SK-N-SH (cell line): ENCODE measurements around the gene PHOX2A. TPM values are rescaled to one million over a fixed set of nuclear protein-coding genes. Genes with fewer than 3 reads are reported as not detected.
A peak's percentile ranks its signal among the peaks of the same experiment; 100 is the strongest.

Experiments
- CTCF ChIA-PET: fragments of 300-600, 350-600 bp; formaldehyde crosslinking; extraction: SDS; loops from one replicate; lab custom pipeline; 2021; lab: Yijun Ruan, JAX
- POLR2A ChIA-PET: fragments of 350-600 bp; sonication (Branson Sonifier 250); formaldehyde crosslinking; extraction: SDS; loops from one replicate; lab custom pipeline; 2020; ENCODE audit warnings: antibody characterized with exemption, inconsistent platforms; lab: Yijun Ruan, JAX
- DNase-seq: peaks from one replicate; pipeline ENCODE4 v3.0.0; 2012
- H2AFZ ChIP-seq: fragments of 200-600 bp; sonication (generic); 2 replicates; pipeline ENCODE4 v1.8.1; 2016; ENCODE audit warnings: antibody characterized with exemption, mild to moderate bottlenecking, low read depth
- H3F3A ChIP-seq: fragments of 200-600 bp; sonication (generic); replicated peaks from 2 replicates; pipeline ENCODE3; 2016; ENCODE audit warnings: antibody characterized with exemption, mild to moderate bottlenecking; ENCODE audit not compliant: insufficient read depth
- H3K27ac ChIP-seq, 2 experiments: fragments of 200-500 bp in 1 of 2; fragments of 200-600 bp in 1 of 2; sonication (Bioruptor generic) in 1 of 2; sonication (generic), shearing (Covaris generic) in 1 of 2; 2 replicates each; pipeline versions ENCODE4 v1.5.1 to v1.6.1; 2014 to 2016; ENCODE audit warnings: low read depth in 2 of 2, inconsistent platforms in 1 of 2, low read length in 1 of 2, mild to moderate bottlenecking in 1 of 2, mixed read lengths in 1 of 2
- H3K27me3 ChIP-seq: fragments of 200-600 bp; sonication (generic), shearing (Covaris generic); 2 replicates; pipeline ENCODE4 v1.6.1; 2016; ENCODE audit warnings: mixed run types; ENCODE audit not compliant: insufficient read depth
- H3K36me3 ChIP-seq, 2 experiments: fragments of 200-500 bp in 1 of 2; fragments of 200-600 bp in 1 of 2; sonication (Bioruptor generic) in 1 of 2; sonication (generic) in 1 of 2; replicated peaks in 1 of 2; 2 replicates each; pipeline versions ENCODE3 to v1.5.1; 2014 to 2016; ENCODE audit warnings: low read length in 1 of 2, mild to moderate bottlenecking in 1 of 2; ENCODE audit not compliant: insufficient read depth in 2 of 2, control insufficient read depth in 1 of 2
- H3K4me1 ChIP-seq, 2 experiments: fragments of 200-500 bp in 1 of 2; fragments of 200-600 bp in 1 of 2; sonication (Bioruptor generic) in 1 of 2; sonication (generic), shearing (Covaris generic) in 1 of 2; 2 replicates each; pipeline versions ENCODE4 v1.5.1 to v1.6.1; 2014 to 2016; ENCODE audit warnings: low read depth in 1 of 2, low read length in 1 of 2, mixed run types in 1 of 2; ENCODE audit not compliant: insufficient read depth in 2 of 2, control insufficient read depth in 1 of 2
- H3K4me2 ChIP-seq: fragments of 200-600 bp; sonication (generic), shearing (Covaris generic); 2 replicates; pipeline ENCODE4 v1.6.1; 2017; ENCODE audit warnings: mixed run types
- H3K4me3 ChIP-seq, 2 experiments: fragments of 200-500 bp in 1 of 2; fragments of 200-600 bp in 1 of 2; sonication (Bioruptor generic) in 1 of 2; sonication (generic), shearing (Covaris generic) in 1 of 2; 2 replicates each; pipeline versions ENCODE4 v1.5.1 to v1.8.1; 2014 to 2016; ENCODE audit warnings: low read depth in 2 of 2, inconsistent platforms in 1 of 2, low read length in 1 of 2, mild to moderate bottlenecking in 1 of 2, mixed read lengths in 1 of 2, moderate library complexity in 1 of 2
- H3K79me2 ChIP-seq: fragments of 200-600 bp; sonication (generic); 2 replicates; pipeline ENCODE4 v1.8.1; 2017; ENCODE audit warnings: mild to moderate bottlenecking; ENCODE audit not compliant: insufficient read depth
- H3K9ac ChIP-seq: fragments of 200-600 bp; sonication (generic); 2 replicates; pipeline ENCODE4 v1.6.1; 2017; ENCODE audit warnings: mixed run types
- H3K9me2 ChIP-seq: fragments of 200-600 bp; sonication (generic); 2 replicates; pipeline ENCODE4 v1.6.1; 2017; ENCODE audit warnings: mixed run types
- H3K9me3 ChIP-seq: fragments of 200-600 bp; sonication (generic); 2 replicates; pipeline ENCODE4 v1.6.1; 2017; ENCODE audit warnings: mixed run types, mild to moderate bottlenecking, moderate library complexity
- H4K20me1 ChIP-seq: fragments of 200-600 bp; sonication (generic); 2 replicates; pipeline ENCODE4 v1.6.1; 2017; ENCODE audit warnings: mild to moderate bottlenecking, mixed run types; ENCODE audit not compliant: insufficient read depth
- CHD2 ChIP-seq: fragments of 150-350 bp; IDR thresholded peaks from 2 replicates; pipeline ENCODE4 v1.6.1; 2018; ENCODE audit warnings: low read length; ENCODE audit not compliant: partially characterized antibody
- GABPA ChIP-seq: IDR thresholded peaks from 2 replicates; pipeline ENCODE4 v1.4.0; 2012; ENCODE audit warnings: low read depth, mild to moderate bottlenecking
- IRF3 ChIP-seq: fragments of 150-350 bp; IDR thresholded peaks from 2 replicates; pipeline ENCODE4 v1.6.1; 2016; ENCODE audit warnings: mild to moderate bottlenecking, low read depth, low read length
- NFIC ChIP-seq: IDR thresholded peaks from 2 replicates; pipeline ENCODE4 v1.4.0; 2012; ENCODE audit warnings: borderline replicate concordance
- RCOR1 ChIP-seq: fragments of 150-350 bp; IDR thresholded peaks from 2 replicates; pipeline ENCODE4 v1.6.1; 2017; ENCODE audit warnings: antibody characterized with exemption, low read length
- TCF12 ChIP-seq: IDR thresholded peaks from 2 replicates; pipeline ENCODE4 v1.4.0; 2012
- WGBS: methylation state at CpG from one replicate; pipeline ENCODE4 v1.1.6; 2017; ENCODE audit warnings: low lambda C conversion rate; 5-methylcytosine and 5-hydroxymethylcytosine counted together
- polyA plus RNA-seq, 3 experiments: library from polyadenylated mRNA; depleted of rRNA; stranded (reverse); fragments of >200 nt; gene quantifications; 2 replicates each; pipeline ENCODE4 v1.2.3, GENCODE V29; 2012
- TF ChIP-seq, protein P1 (sequence below): fragments of 150-350 bp; IDR thresholded peaks from 2 replicates; pipeline ENCODE4 v1.6.1; 2017; ENCODE audit warnings: antibody characterized with exemption, low read length, low read depth, borderline replicate concordance
- TF ChIP-seq, protein P2 (sequence below): fragments of 200-600 bp; sonication (generic); IDR thresholded peaks from 2 replicates; pipeline ENCODE4 v1.6.1; 2017; ENCODE audit warnings: antibody characterized with exemption, mild to moderate bottlenecking, moderate library complexity
- TF ChIP-seq, protein P3 (sequence below): IDR thresholded peaks from 2 replicates; pipeline ENCODE4 v1.4.0; 2012; ENCODE audit warnings: low read depth, borderline replicate concordance
- TF ChIP-seq, protein P4 (sequence below): IDR thresholded peaks from 2 replicates; pipeline ENCODE4 v1.6.1; 2012; ENCODE audit warnings: mild to moderate bottlenecking, low read depth, low read length, moderate library complexity

The PHOX2A gene
- polyA plus RNA-seq, 1 of the 3 experiments (the other 2 are of a cell fraction): 75.6 TPM

GRCh38 chr11:72228229-72228843 is 15.6 kb downstream of the PHOX2A start:
- H3K79me2 ChIP-seq: peaks cover 60% of the 10 kb centered on the region
- H3K4me3 ChIP-seq: no peak overlapping the region
- H3F3A ChIP-seq: peaks cover 9% of the 10 kb centered on the region
- no peak for DNase-seq
- H3K27me3 ChIP-seq: no peaks in the 10 kb centered on the region
- CTCF ChIA-PET: interaction anchor here (0.8 to 9.1 kb wide), 8 partner anchors 8 to 206 kb away, joined by 3 to 73 read pairs (median 6); partner anchors contain the start of gene CLPB
- H3K9ac ChIP-seq: no peak overlapping the region
- H3K4me1 ChIP-seq: peaks cover 5 to 28% of the 10 kb centered on the region in 2 experiments; a peak in 3 of 4 replicates
- H3K36me3 ChIP-seq: peaks cover 57 to 66% of the 10 kb centered on the region in 2 experiments
- peak overlapping the region in 1 of 2 experiments; percentile 43; a peak in 1 of 4 replicates for H3K27ac ChIP-seq
- POLR2A ChIA-PET: interaction anchor here (0.9 to 8.7 kb wide), 5 partner anchors 8 to 203 kb away, joined by 3 to 131 read pairs (median 4); no protein-coding TSS in a partner anchor
- H3K9me3 ChIP-seq: no peaks in the 10 kb centered on the region
- TF ChIP-seq, protein P1, sequence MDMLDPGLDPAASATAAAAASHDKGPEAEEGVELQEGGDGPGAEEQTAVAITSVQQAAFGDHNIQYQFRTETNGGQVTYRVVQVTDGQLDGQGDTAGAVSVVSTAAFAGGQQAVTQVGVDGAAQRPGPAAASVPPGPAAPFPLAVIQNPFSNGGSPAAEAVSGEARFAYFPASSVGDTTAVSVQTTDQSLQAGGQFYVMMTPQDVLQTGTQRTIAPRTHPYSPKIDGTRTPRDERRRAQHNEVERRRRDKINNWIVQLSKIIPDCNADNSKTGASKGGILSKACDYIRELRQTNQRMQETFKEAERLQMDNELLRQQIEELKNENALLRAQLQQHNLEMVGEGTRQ: no peak
- TF ChIP-seq, protein P2, sequence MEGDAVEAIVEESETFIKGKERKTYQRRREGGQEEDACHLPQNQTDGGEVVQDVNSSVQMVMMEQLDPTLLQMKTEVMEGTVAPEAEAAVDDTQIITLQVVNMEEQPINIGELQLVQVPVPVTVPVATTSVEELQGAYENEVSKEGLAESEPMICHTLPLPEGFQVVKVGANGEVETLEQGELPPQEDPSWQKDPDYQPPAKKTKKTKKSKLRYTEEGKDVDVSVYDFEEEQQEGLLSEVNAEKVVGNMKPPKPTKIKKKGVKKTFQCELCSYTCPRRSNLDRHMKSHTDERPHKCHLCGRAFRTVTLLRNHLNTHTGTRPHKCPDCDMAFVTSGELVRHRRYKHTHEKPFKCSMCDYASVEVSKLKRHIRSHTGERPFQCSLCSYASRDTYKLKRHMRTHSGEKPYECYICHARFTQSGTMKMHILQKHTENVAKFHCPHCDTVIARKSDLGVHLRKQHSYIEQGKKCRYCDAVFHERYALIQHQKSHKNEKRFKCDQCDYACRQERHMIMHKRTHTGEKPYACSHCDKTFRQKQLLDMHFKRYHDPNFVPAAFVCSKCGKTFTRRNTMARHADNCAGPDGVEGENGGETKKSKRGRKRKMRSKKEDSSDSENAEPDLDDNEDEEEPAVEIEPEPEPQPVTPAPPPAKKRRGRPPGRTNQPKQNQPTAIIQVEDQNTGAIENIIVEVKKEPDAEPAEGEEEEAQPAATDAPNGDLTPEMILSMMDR: 0 out of 2 replicates have a peak, but pooled peaks have one; percentile 7
- peaks cover 49% of the 10 kb centered on the region for H4K20me1 ChIP-seq
- no peaks in the 10 kb centered on the region for H3K9me2 ChIP-seq
- H3K4me2 ChIP-seq: no peak overlapping the region; the same call in 1 of the 2 replicates
- 90% methylated on average over 13 of the region's 16 CpGs for WGBS
- no peak overlapping the region for H2AFZ ChIP-seq

DNA sequence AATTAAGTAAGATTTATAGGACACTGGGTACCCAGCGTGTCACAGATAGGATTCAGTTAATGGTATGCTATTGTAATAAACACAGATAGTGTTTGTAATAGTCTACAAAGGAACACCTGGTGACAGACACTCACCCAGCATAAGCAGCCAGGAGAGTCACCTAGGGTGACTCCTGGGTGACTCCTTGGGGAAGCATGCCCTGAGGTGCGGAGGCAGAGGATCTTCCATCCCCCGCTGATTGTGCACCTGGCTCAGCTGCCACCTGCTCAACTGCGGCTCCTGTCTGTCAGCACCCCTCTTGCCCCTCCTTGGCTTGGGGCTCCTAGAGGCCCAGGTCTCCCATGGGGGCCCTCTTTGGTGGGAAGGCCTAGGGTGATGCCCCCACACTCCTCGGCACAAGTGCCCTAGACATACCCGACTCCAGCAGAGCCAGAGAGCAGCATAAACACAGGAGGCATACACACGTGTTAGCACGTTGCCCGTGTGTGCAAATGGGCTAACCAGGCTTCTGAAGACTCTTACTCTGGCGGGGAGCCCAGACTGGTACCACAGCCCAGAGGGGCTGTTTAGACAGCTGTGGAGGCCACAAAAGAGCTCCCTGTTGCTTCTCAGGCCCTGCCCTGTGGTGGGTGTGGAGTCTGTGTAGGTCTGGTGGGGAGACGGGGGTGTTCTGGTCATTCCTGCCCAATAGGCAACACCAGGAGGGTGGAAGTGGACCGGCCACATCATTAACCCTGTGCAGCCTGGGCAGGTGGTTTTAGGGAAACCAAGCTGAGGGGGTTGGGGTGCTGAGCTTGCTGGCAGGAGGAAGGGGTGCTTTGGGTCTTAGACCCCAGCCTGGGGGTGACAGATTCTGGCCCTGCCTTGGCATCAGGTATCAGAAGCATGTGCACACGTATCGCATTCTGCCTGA is 16.4 kb downstream of the PHOX2A start:
- H3K9ac ChIP-seq: no peak overlapping the region
- TF ChIP-seq, protein P3, sequence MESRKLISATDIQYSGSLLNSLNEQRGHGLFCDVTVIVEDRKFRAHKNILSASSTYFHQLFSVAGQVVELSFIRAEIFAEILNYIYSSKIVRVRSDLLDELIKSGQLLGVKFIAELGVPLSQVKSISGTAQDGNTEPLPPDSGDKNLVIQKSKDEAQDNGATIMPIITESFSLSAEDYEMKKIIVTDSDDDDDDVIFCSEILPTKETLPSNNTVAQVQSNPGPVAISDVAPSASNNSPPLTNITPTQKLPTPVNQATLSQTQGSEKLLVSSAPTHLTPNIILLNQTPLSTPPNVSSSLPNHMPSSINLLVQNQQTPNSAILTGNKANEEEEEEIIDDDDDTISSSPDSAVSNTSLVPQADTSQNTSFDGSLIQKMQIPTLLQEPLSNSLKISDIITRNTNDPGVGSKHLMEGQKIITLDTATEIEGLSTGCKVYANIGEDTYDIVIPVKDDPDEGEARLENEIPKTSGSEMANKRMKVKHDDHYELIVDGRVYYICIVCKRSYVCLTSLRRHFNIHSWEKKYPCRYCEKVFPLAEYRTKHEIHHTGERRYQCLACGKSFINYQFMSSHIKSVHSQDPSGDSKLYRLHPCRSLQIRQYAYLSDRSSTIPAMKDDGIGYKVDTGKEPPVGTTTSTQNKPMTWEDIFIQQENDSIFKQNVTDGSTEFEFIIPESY: no peak
- TF ChIP-seq, protein P4, sequence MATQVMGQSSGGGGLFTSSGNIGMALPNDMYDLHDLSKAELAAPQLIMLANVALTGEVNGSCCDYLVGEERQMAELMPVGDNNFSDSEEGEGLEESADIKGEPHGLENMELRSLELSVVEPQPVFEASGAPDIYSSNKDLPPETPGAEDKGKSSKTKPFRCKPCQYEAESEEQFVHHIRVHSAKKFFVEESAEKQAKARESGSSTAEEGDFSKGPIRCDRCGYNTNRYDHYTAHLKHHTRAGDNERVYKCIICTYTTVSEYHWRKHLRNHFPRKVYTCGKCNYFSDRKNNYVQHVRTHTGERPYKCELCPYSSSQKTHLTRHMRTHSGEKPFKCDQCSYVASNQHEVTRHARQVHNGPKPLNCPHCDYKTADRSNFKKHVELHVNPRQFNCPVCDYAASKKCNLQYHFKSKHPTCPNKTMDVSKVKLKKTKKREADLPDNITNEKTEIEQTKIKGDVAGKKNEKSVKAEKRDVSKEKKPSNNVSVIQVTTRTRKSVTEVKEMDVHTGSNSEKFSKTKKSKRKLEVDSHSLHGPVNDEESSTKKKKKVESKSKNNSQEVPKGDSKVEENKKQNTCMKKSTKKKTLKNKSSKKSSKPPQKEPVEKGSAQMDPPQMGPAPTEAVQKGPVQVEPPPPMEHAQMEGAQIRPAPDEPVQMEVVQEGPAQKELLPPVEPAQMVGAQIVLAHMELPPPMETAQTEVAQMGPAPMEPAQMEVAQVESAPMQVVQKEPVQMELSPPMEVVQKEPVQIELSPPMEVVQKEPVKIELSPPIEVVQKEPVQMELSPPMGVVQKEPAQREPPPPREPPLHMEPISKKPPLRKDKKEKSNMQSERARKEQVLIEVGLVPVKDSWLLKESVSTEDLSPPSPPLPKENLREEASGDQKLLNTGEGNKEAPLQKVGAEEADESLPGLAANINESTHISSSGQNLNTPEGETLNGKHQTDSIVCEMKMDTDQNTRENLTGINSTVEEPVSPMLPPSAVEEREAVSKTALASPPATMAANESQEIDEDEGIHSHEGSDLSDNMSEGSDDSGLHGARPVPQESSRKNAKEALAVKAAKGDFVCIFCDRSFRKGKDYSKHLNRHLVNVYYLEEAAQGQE: no peak
- no peak for TF ChIP-seq IRF3
- TF ChIP-seq GABPA: no peak
- TF ChIP-seq NFIC: no peak
- no peak for TF ChIP-seq CHD2
- no peak for TF ChIP-seq RCOR1
- TF ChIP-seq TCF12: no peak
- TF ChIP-seq, protein P1: no peak

More for the DNA sequence above, 16.4 kb downstream of the PHOX2A start:
- no peak for DNase-seq
- Histone ChIP-seq H3K9me3 (no peaks in the 10 kb centered on the region), H3K4me3 (no peak overlapping the region), H3K27me3 (no peaks in the 10 kb centered on the region), H2AFZ (no peak overlapping the region), H3F3A (peaks cover 6% of the 10 kb centered on the region), H3K4me1 (peaks cover 5 to 31% of the 10 kb centered on the region in 2 experiments; a peak in 3 of 4 replicates), H3K4me2 (peak overlapping the region; percentile 100; the same call in 1 of the 2 replicates), H3K9me2 (no peaks in the 10 kb centered on the region), H3K79me2 (peaks cover 60% of the 10 kb centered on the region), H3K36me3 (peaks cover 52 to 62% of the 10 kb centered on the region in 2 experiments), H4K20me1 (peaks cover 49% of the 10 kb centered on the region), H3K27ac (peak overlapping the region in 1 of 2 experiments; percentile 43; a peak in 1 of 4 replicates)
- CTCF ChIA-PET: interaction anchor here (0.8 to 9.1 kb wide), 9 partner anchors 9 to 206 kb away, joined by 3 to 73 read pairs (median 6); partner anchors contain the start of gene CLPB
- POLR2A ChIA-PET: interaction anchor here (0.9 to 8.7 kb wide), 5 partner anchors 9 to 204 kb away, joined by 3 to 131 read pairs (median 4); no protein-coding TSS in a partner anchor
- WGBS: 96% methylated on average over 4 of the region's 14 CpGs
